H1 (cell line): ENCODE data around the gene GJE1. TPM values are rescaled to one million over a fixed set of nuclear protein-coding genes. Genes with fewer than 3 reads are reported as not detected.

ENCODE experiments used
- SIX5 ChIP-seq: IDR thresholded peaks from 2 replicates; pipeline ENCODE4 v1.6.1; 2011; ENCODE audit warnings: mild to moderate bottlenecking, low read depth, low read length
- SP2 ChIP-seq: IDR thresholded peaks from 2 replicates; pipeline ENCODE4 v1.6.1; 2012; ENCODE audit warnings: mild to moderate bottlenecking, low read length, inconsistent platforms
- polyA plus RNA-seq, 7 experiments: library from polyadenylated mRNA; depleted of rRNA in 3 of 7; stranded (reverse) in 5 of 7; unstranded in 2 of 7; fragments of >200 nt in 5 of 7; fragments of 200-250 nt in 2 of 7; gene quantifications; 1 replicate in 5 of 7; 2 replicates in 1 of 7; 4 replicates in 1 of 7; pipeline versions ENCODE4 v1.2.1 to v1.2.3, GENCODE V29; 2011 to 2013; ENCODE audit warnings: missing spikeins in 2 of 7, mixed read lengths in 2 of 7
- total RNA-seq: library from RNA; stranded (reverse); fragmentation: NEBNext Ultra II Directional; extraction: Animal tissue kit (Norgen Biotek cat#: 25700); gene quantifications from 2 replicates; pipeline ENCODE4 v1.2.1, GENCODE V29; 2021

Gene GJE1
- total and polyA plus RNA-seq, 2 of the 8 experiments (the other 6 are each of a cell fraction or from before 2014, with no cell fraction given), result not detected

DNA sequence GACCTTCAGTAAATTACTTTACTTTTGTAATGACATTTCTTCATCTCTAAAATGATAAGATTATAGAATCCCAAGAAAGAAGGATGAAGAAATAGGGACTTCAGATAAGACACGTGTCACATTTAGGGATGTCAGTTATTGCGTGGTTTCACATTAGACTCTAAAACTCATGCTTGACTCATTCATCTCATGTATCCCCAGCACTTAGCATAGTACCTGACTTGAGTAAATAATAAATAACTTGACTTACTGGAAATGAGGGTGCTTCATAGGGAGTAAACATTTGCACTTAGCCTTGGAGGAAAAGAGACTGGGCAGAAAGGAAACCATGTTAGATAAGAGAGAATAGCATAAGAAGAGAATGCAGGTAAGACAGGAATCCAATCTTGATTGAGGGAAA, 51.6 kb downstream of the GJE1 start (continued):
- TF ChIP-seq SP2 (no peak), SIX5 (no peak)

Other genes starting within 250 kb of the GJE1 start
- not detected in 2 replicates for gene NMBR, start 14.2 kb downstream of the GJE1 start, total RNA-seq
- gene NMBR, start 14.2 kb downstream of the GJE1 start, polyA plus RNA-seq (2011; rRNA removed), result 0.08 and 0.11 TPM in 2 replicates
- 63.6 and 64.0 TPM in 2 replicates for gene VTA1, start 14.3 kb downstream of the GJE1 start, total RNA-seq
- gene VTA1, start 14.3 kb downstream of the GJE1 start, polyA plus RNA-seq (2011; rRNA removed), result 33.8 and 67.0 TPM in 2 replicates
- gene ADGRG6, start 169.1 kb downstream of the GJE1 start, total RNA-seq, result 4.2 and 6.2 TPM in 2 replicates
- gene ADGRG6, start 169.1 kb downstream of the GJE1 start, polyA plus RNA-seq (2011; rRNA removed), result 1.1 and 1.7 TPM in 2 replicates